Adipocyte (in vitro differentiated cells): Measurements from ENCODE around the gene TOE1.
A peak's percentile ranks its signal among the peaks of the same experiment; 100 is the strongest.

Experiments
- DNase-seq: peaks from one replicate; pipeline ENCODE4 v3.0.0-alpha.2; 2015; ENCODE audit warnings: low read depth
- H3K27me3 ChIP-seq: replicated peaks from 2 replicates; pipeline ENCODE4 v1.7.0; 2013; ENCODE audit warnings: mild to moderate bottlenecking, low read length, moderate library complexity; ENCODE audit not compliant: control insufficient read depth, insufficient read depth
- H3K36me3 ChIP-seq: 2 replicates; pipeline ENCODE4 v1.7.0; 2013; ENCODE audit warnings: low read length, mild to moderate bottlenecking, moderate library complexity; ENCODE audit not compliant: control insufficient read depth, insufficient read depth, severe bottlenecking
- H3K4me1 ChIP-seq: 2 replicates; pipeline ENCODE4 v1.7.0; 2013; ENCODE audit warnings: mild to moderate bottlenecking, low read length, moderate library complexity; ENCODE audit not compliant: control insufficient read depth, insufficient read depth
- H3K4me3 ChIP-seq: 2 replicates; pipeline ENCODE4 v1.7.0; 2013; ENCODE audit warnings: mild to moderate bottlenecking, low read length, moderate library complexity
- H3K9ac ChIP-seq: 2 replicates; pipeline ENCODE4 v1.7.0; 2013; ENCODE audit warnings: mild to moderate bottlenecking, low read length, moderate library complexity
- H3K9me3 ChIP-seq: 2 replicates; pipeline ENCODE4 v1.7.0; 2013; ENCODE audit warnings: mild to moderate bottlenecking, low read length, moderate library complexity; ENCODE audit not compliant: control insufficient read depth

Gene TOE1

GRCh38 chr1:45364294-45364693, 24.3 kb downstream of the TOE1 start:
- Histone ChIP-seq H3K4me3 (no peak overlapping the region), H3K4me1 (peaks cover 16% of the 10 kb centered on the region), H3K9me3 (no peaks in the 10 kb centered on the region), H3K36me3 (no peaks in the 10 kb centered on the region), H3K27me3 (no peaks in the 10 kb centered on the region), H3K9ac (no peak overlapping the region)
- DNase-seq = no peak

- peaks cover 14% of the 10 kb centered on the region for H3K4me1 ChIP-seq
- H3K4me3 ChIP-seq = no peak overlapping the region
- no peaks in the 10 kb centered on the region for H3K27me3 ChIP-seq
- DNase-seq = no peak
- no peak overlapping the region for H3K9ac ChIP-seq
- no peaks in the 10 kb centered on the region for H3K9me3 ChIP-seq
- no peaks in the 10 kb centered on the region for H3K36me3 ChIP-seq
These were observed 25.1 kb downstream of the TOE1 start for GRCh38 chr1:45365051-45365450.

- Histone ChIP-seq H3K4me3 (no peak overlapping the region), H3K27me3 (no peaks in the 10 kb centered on the region), H3K4me1 (no peaks in the 10 kb centered on the region), H3K9me3 (no peaks in the 10 kb centered on the region), H3K36me3 (no peaks in the 10 kb centered on the region), H3K9ac (no peak overlapping the region)
- no peak for DNase-seq
These were observed 30.6 kb downstream of the TOE1 start for GRCh38 chr1:45370575-45370974.

- DNase-seq = no peak
- H3K4me1 ChIP-seq = no peaks in the 10 kb centered on the region
- no peak overlapping the region for H3K9ac ChIP-seq
- H3K9me3 ChIP-seq = no peaks in the 10 kb centered on the region
- H3K27me3 ChIP-seq = no peaks in the 10 kb centered on the region
- no peaks in the 10 kb centered on the region for H3K36me3 ChIP-seq
- no peak overlapping the region for H3K4me3 ChIP-seq
These were observed 33.6 kb downstream of the TOE1 start for GRCh38 chr1:45373573-45373972.

GRCh38 chr1:45375104-45376090, 35.4 kb downstream of the TOE1 start:
- H3K27me3 ChIP-seq = no peaks in the 10 kb centered on the region
- no peak overlapping the region for H3K9ac ChIP-seq
- H3K9me3 ChIP-seq = no peaks in the 10 kb centered on the region
- no peak overlapping the region for H3K4me3 ChIP-seq
- H3K36me3 ChIP-seq = no peaks in the 10 kb centered on the region
- peak; percentile 74 for DNase-seq
- no peaks in the 10 kb centered on the region for H3K4me1 ChIP-seq

- Histone ChIP-seq H3K27me3 (no peaks in the 10 kb centered on the region), H3K9me3 (no peaks in the 10 kb centered on the region), H3K4me3 (no peak overlapping the region), H3K9ac (no peak overlapping the region), H3K4me1 (no peaks in the 10 kb centered on the region), H3K36me3 (no peaks in the 10 kb centered on the region)
- DNase-seq = no peak
These were observed 38.2 kb downstream of the TOE1 start for GRCh38 chr1:45378184-45378583.

- DNase-seq = no peak
- no peaks in the 10 kb centered on the region for H3K27me3 ChIP-seq
- no peaks in the 10 kb centered on the region for H3K9me3 ChIP-seq
These were observed 39.6 kb downstream of the TOE1 start for GRCh38 chr1:45379524-45379923.

GRCh38 chr1:45380125-45380524, 40.2 kb downstream of the TOE1 start:
- Histone ChIP-seq H3K4me1 (no peaks in the 10 kb centered on the region), H3K36me3 (no peaks in the 10 kb centered on the region), H3K9me3 (no peaks in the 10 kb centered on the region), H3K27me3 (no peaks in the 10 kb centered on the region), H3K4me3 (no peak overlapping the region), H3K9ac (no peak overlapping the region)
- no peak for DNase-seq

More at GRCh38 chr1:45379524-45379923, 39.6 kb downstream of the TOE1 start:
- H3K4me1 ChIP-seq = no peaks in the 10 kb centered on the region
- H3K4me3 ChIP-seq = no peak overlapping the region
- H3K36me3 ChIP-seq = no peaks in the 10 kb centered on the region
- no peak overlapping the region for H3K9ac ChIP-seq

- Histone ChIP-seq H3K27me3 (no peaks in the 10 kb centered on the region), H3K4me1 (no peaks in the 10 kb centered on the region), H3K36me3 (no peaks in the 10 kb centered on the region), H3K9me3 (no peaks in the 10 kb centered on the region), H3K9ac (no peak overlapping the region), H3K4me3 (no peak overlapping the region)
- DNase-seq = peak; percentile 5
These were observed 40.8 kb downstream of the TOE1 start for GRCh38 chr1:45380730-45381129.

- H3K4me1 ChIP-seq = no peaks in the 10 kb centered on the region
- no peak overlapping the region for H3K4me3 ChIP-seq
- no peaks in the 10 kb centered on the region for H3K27me3 ChIP-seq
- DNase-seq = no peak
- H3K9ac ChIP-seq = no peak overlapping the region
- H3K36me3 ChIP-seq = no peaks in the 10 kb centered on the region
- no peaks in the 10 kb centered on the region for H3K9me3 ChIP-seq
These were observed 41.3 kb downstream of the TOE1 start for GRCh38 chr1:45381243-45381642.

GRCh38 chr1:45383191-45383590, 43.2 kb downstream of the TOE1 start:
- H3K36me3 ChIP-seq = no peaks in the 10 kb centered on the region
- DNase-seq = no peak
- no peaks in the 10 kb centered on the region for H3K4me1 ChIP-seq
- H3K4me3 ChIP-seq = no peak overlapping the region
- H3K27me3 ChIP-seq = no peaks in the 10 kb centered on the region
- no peak overlapping the region for H3K9ac ChIP-seq
- H3K9me3 ChIP-seq = no peaks in the 10 kb centered on the region
